GM12892 (cell line): ENCODE data around the gene DUSP2.

Experiments
- POLR2A ChIP-seq: IDR thresholded peaks from 2 replicates; pipeline ENCODE4 v1.6.1; 2011; ENCODE audit warnings: low read depth, low read length, control low read depth
- POLR2AphosphoS5 ChIP-seq: IDR thresholded peaks from 2 replicates; pipeline ENCODE4 v1.6.1; 2011; ENCODE audit warnings: low read depth, low read length, control low read depth
- TAF1 ChIP-seq: IDR thresholded peaks from 2 replicates; pipeline ENCODE4 v1.6.1; 2011; ENCODE audit warnings: low read depth, mild to moderate bottlenecking, control low read depth, low read length, borderline replicate concordance

- TF ChIP-seq POLR2A (peak; percentile 19; the same call in 1 of the 2 replicates), POLR2AphosphoS5 (no peak), TAF1 (no peak)
Measured at GRCh38 chr2:96130483-96130882, 14.8 kb downstream of the DUSP2 start.
